LNCaP clone FGC (cell line): ENCODE data around the gene METTL9.

Source experiments
- DNase-seq: peaks from one replicate; pipeline ENCODE4 v3.0.0-alpha.2; 2011; ENCODE audit warnings: low read depth
- H3K4me3 ChIP-seq: 2 replicates; pipeline ENCODE4 v1.5.1; 2011; ENCODE audit warnings: mild to moderate bottlenecking, low read depth, low read length, control low read depth
- CTCF ChIP-seq: IDR thresholded peaks from 2 replicates; pipeline ENCODE4 v1.5.1; 2012; ENCODE audit warnings: mild to moderate bottlenecking; ENCODE audit not compliant: control insufficient read depth, insufficient read depth; ENCODE audit errors: extremely low read depth

Gene METTL9

DNA sequence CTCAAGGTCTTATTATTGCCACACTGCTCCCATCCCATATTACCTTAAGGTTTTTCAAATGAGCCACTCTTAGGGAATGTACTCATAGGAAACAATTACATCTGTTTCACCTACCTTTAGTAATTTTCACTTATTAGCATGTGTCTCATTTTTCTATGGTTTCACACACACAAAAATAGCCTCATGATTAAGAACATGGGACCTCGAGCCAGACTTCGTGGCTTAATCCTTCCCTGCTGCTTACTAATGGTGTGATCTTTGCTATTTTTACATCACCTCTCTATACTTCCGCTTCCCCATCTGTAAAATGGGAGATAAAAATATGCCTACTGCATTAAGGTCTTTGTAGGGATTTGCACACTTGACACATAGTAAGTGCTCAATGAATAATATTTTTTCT, 102.9 kb downstream of the METTL9 start:
- no peak for DNase-seq
- no peak for TF ChIP-seq CTCF
- no peak overlapping the region for H3K4me3 ChIP-seq

DNA sequence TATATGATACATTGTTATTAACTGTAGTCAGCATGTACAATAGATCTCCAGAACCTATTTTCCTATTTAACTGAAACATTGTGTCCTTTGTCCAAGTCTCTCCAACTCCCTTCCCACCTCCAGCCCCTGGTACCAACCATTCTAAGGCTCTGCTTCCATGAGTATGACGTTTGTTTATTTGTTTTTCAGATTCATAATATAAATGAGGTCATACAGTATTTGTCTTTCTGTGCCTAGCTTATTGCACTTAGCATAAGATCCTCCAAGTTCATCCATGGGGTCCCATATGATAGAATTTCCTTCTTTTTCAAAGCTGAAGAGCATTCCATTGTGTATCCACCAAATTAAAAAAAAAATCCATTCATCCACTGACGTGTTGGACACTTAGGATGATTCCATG, 103.8 kb downstream of the METTL9 start:
- DNase-seq, result no peak
- TF ChIP-seq CTCF, result no peak
- no peak overlapping the region for H3K4me3 ChIP-seq

DNA sequence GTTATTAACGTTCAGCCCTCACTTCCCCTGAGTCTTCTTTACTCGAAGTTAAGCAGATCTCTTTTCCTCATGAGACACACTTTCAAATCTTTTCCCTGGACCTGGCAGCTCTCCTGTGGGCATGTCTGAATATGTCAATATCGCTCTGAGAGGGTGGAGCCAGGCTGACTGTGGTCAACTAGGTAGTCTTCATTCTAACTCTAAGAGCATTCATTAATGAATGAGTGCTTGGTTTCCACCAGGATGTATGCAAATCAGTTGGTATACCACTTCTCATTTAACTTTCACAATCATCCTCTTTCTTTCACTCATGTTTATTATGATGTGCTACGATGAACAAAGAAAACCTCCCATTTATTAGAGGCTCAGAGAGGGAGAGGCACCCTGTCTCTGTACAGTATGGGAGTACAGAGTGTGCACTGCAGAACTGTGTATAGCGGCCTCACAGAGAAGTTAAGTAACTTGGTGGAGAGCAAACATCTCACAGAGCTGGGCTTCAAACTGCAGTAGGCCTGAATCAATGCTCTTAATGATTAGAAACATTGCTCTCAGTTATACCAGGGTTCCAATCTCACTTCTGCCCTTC, 104.3 kb downstream of the METTL9 start:
- no peak overlapping the region for H3K4me3 ChIP-seq
- no peak for DNase-seq
- TF ChIP-seq CTCF, result no peak

- no peak for TF ChIP-seq CTCF
- no peak for DNase-seq
- no peak overlapping the region for H3K4me3 ChIP-seq
Measured at GRCh38 chr16:21704266-21704665, 104.9 kb downstream of the METTL9 start.

GRCh38 chr16:21704733-21705132, 105.4 kb downstream of the METTL9 start:
- H3K4me3 ChIP-seq, result no peak overlapping the region
- no peak for DNase-seq
- TF ChIP-seq CTCF, result no peak
